GM19452 (cell line): Measurements from ENCODE around the gene GIPC3.
A peak's percentile ranks its signal among the peaks of the same experiment; 100 is the strongest.
"Not testable (repeated sequence)": the region's sequence is repeated elsewhere in the genome, so short reads cannot be mapped to it uniquely, and the experiment has no call there.

Experiments used
- ATAC-seq: cut with Tn5 transposase; IDR thresholded peaks from one replicate; pipeline ENCODE4 v1.9.1; 2021; ENCODE audit not compliant: unreplicated experiment

Gene GIPC3

GRCh38 chr19:3550947-3551791, 34.1 kb upstream of the GIPC3 start:
- no peak for ATAC-seq

- no peak for ATAC-seq
These were observed 33.5 kb upstream of the GIPC3 start for GRCh38 chr19:3551792-3552095.

GRCh38 chr19:3554254-3555083, 30.8 kb upstream of the GIPC3 start:
- ATAC-seq = no peak

GRCh38 chr19:3555653-3556422, 29.4 kb upstream of the GIPC3 start:
- ATAC-seq = no peak

GRCh38 chr19:3556423-3556977, 28.8 kb upstream of the GIPC3 start:
- ATAC-seq = no peak

- peak; percentile 22 for ATAC-seq
These were observed 28.3 kb upstream of the GIPC3 start for GRCh38 chr19:3556978-3557460.

- peak; percentile 78 for ATAC-seq
These were observed 27.6 kb upstream of the GIPC3 start, which contains the start of gene MFSD12 for GRCh38 chr19:3557461-3558248. Gene MFSD12, minus strand, starts transcription at chr19:3557586. Its CDS starts 183 bp downstream, at chr19:3557403.

- no peak for ATAC-seq
These were observed 21.4 kb upstream of the GIPC3 start for GRCh38 chr19:3563709-3564524.

GRCh38 chr19:3565139-3565538, 20.1 kb upstream of the GIPC3 start:
- no peak for ATAC-seq

- not testable (repeated sequence) for ATAC-seq
These were observed 15.2 kb upstream of the GIPC3 start for GRCh38 chr19:3570042-3570441.

- no peak for ATAC-seq
These were observed 14.7 kb upstream of the GIPC3 start for GRCh38 chr19:3570606-3571011.

GRCh38 chr19:3572132-3572854, 13.0 kb upstream of the GIPC3 start:
- ATAC-seq = peak; percentile 90

- no peak for ATAC-seq
These were observed 12.5 kb upstream of the GIPC3 start, which contains the start of gene HMG20B for GRCh38 chr19:3572855-3573161. Gene HMG20B, plus strand, starts transcription at chr19:3572944. Its CDS starts 366 bp downstream, at chr19:3573310.

- ATAC-seq = peak; percentile 9
These were observed 12.0 kb upstream of the GIPC3 start for GRCh38 chr19:3573162-3573857.

- no peak for ATAC-seq
These were observed 11.2 kb upstream of the GIPC3 start for GRCh38 chr19:3573858-3574637.

GRCh38 chr19:3575260-3575741, 10.0 kb upstream of the GIPC3 start:
- no peak for ATAC-seq
